C4-2B (cell line): Measurements from ENCODE around the gene PRICKLE2.
A peak's percentile ranks its signal among the peaks of the same experiment; 100 is the strongest.

ENCODE experiments used
- H3K27ac ChIP-seq: fragments of 450-650 bp; 2 replicates; pipeline ENCODE4 v1.5.1; 2017
- CTCF ChIP-seq: fragments of 450-650 bp; conservative IDR thresholded peaks from 2 replicates; pipeline ENCODE4 v1.5.1; 2017; ENCODE audit warnings: mild to moderate bottlenecking
- ZFX ChIP-seq: fragments of 450-650 bp; IDR thresholded peaks from 2 replicates; pipeline ENCODE4 v1.6.1; 2017

PRICKLE2 gene

GRCh38 chr3:64185436-64185835, 39.8 kb downstream of the PRICKLE2 start:
- no peak for TF ChIP-seq CTCF
- H3K27ac ChIP-seq: no peak overlapping the region

- TF ChIP-seq ZFX: no peak
- TF ChIP-seq CTCF: no peak
- H3K27ac ChIP-seq: no peak overlapping the region
These were observed 40.6 kb downstream of the PRICKLE2 start for GRCh38 chr3:64184621-64185020.

- H3K27ac ChIP-seq: no peak overlapping the region
- no peak for TF ChIP-seq ZFX
- no peak for TF ChIP-seq CTCF
These were observed 45.4 kb downstream of the PRICKLE2 start for GRCh38 chr3:64179860-64180259.

DNA sequence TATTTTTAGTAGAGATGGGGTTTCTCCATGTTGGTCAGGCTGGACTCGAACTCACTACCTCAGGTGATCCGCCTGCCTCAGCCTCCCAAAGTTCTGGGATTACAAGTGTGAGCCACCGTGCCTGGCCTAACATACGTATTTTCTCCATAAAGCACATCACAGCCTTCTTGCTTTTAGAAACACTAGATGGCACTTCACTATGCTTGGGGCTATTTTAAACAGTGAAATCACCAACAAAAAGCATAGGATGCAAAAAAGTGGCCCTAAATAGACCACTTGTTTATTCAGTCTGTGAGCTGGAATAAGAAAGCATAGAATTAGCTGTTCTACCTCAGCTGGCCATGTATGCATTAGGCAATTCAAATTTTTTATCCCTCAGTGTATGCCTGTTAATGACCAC, 46.0 kb downstream of the PRICKLE2 start:
- peak; percentile 17; the same call in 1 of the 2 replicates for TF ChIP-seq CTCF
- TF ChIP-seq ZFX: no peak
- H3K27ac ChIP-seq: peak overlapping the region; percentile 88

DNA sequence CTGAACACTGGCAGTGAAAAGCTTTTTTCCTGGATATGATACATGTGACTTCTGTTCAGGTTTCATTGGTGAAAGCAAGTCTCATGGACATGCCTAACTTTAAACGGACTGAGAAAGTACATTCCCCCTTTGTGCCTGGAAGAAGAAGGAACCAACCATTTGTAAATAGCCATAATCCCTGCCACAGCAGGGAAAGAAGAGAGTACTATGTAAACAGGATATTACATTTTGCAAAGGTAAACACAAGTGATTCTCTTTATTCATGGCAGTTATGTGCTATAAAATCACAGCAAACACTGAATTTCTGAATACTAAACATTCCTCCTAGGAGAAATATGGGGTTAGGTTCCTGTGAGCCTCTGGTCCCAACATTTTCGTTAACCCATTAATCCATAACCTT, 46.8 kb downstream of the PRICKLE2 start:
- H3K27ac ChIP-seq: peak overlapping the region; percentile 88

DNA sequence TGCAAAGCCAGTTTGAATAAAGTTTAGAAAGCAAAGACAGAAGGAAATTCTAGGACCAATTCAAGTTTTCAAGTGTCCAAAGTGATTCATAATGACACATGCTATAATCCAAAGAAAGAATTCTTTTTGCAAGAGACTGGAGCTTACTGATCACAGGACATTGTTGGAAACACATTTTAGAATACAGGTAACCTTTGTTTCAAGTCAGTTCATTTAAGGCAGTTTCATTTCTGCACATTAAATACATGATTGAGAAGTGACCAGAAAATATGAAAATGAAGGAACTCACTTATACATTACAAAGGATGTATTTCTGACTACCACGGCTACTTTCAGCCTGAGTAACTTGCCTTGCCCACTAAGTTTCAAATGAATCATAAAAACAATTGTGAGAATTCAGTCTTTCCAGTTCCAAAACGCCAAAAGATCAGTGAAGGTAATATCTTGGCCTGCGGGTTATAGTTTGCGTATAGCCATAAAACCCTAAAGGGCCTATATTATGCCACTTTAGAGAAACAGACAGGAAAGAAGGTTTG, 48.7 kb downstream of the PRICKLE2 start:
- no peak overlapping the region for H3K27ac ChIP-seq
- TF ChIP-seq ZFX (no peak), CTCF (no peak)

More for the DNA sequence above, 46.8 kb downstream of the PRICKLE2 start:
- no peak for TF ChIP-seq CTCF
- TF ChIP-seq ZFX: no peak

- TF ChIP-seq CTCF (no peak), ZFX (no peak)
- H3K27ac ChIP-seq: no peak overlapping the region
These were observed 50.9 kb downstream of the PRICKLE2 start for GRCh38 chr3:64174328-64174727.
